K562 (cell line): Measurements from ENCODE around the gene CRY2. TPM values are rescaled to one million over a fixed set of nuclear protein-coding genes. Genes with fewer than 3 reads are reported as not detected.

Experiments
- E2F8 ChIP-seq: fragments of 450-650 bp; IDR thresholded peaks from 2 replicates; pipeline ENCODE4 v1.7.1; 2018; ENCODE audit warnings: mild to moderate bottlenecking, low read depth; ENCODE audit not compliant: partially characterized antibody
- GTF2A2 ChIP-seq: IDR thresholded peaks from 2 replicates; pipeline ENCODE4 v1.6.1; 2016; ENCODE audit warnings: mild to moderate bottlenecking, missing genetic modification characterization, missing compliant biosample characterization
- JUND ChIP-seq, 2 experiments: IDR thresholded peaks; 2 replicates in 1 of 2; 3 replicates in 1 of 2; pipeline ENCODE4 v1.6.1; 2011; ENCODE audit warnings: borderline replicate concordance in 2 of 2, low read depth in 2 of 2, low read length in 2 of 2, improper control_type of control experiment in 1 of 2, missing biosample characterization in 1 of 2, missing genetic modification characterization in 1 of 2, missing genetic modification reagents in 1 of 2
- MTF1 ChIP-seq: fragments of 250-450 bp; sonication (Bioruptor Pico); IDR thresholded peaks from 2 replicates; pipeline ENCODE4 v1.9.0; 2021; ENCODE audit warnings: moderate library complexity, mild to moderate bottlenecking, inconsistent platforms, borderline replicate concordance
- NFATC3 ChIP-seq: fragments of 450-650 bp; IDR thresholded peaks from 2 replicates; pipeline ENCODE4 v1.6.1; 2017; ENCODE audit warnings: mild to moderate bottlenecking
- PCBP1 ChIP-seq: fragments of 200-400 bp; formaldehyde crosslinking; IDR thresholded peaks from 2 replicates; pipeline ENCODE4 v1.6.1; 2018; ENCODE audit warnings: mild to moderate bottlenecking, low read depth, low read length; ENCODE audit not compliant: poor library complexity, severe bottlenecking
- PURB ChIP-seq: sonication (generic); formaldehyde crosslinking; IDR thresholded peaks from 2 replicates; pipeline ENCODE4 v1.9.0; 2021; ENCODE audit warnings: low read depth, mild to moderate bottlenecking, missing genetic modification reagents
- SRSF7 ChIP-seq: fragments of 200-400 bp; formaldehyde crosslinking; optimal IDR thresholded peaks from 2 replicates; pipeline ENCODE3; 2017; ENCODE audit warnings: mild to moderate bottlenecking, low read depth, low read length
- TRIM24 ChIP-seq, 2 experiments: fragments of 450-650 bp; IDR thresholded peaks; 2 replicates each; pipeline ENCODE4 v1.6.1; 2016
- ZNF146 ChIP-seq: IDR thresholded peaks from one replicate; pipeline ENCODE4 v1.6.1; 2018; ENCODE audit warnings: missing compliant biosample characterization; ENCODE audit not compliant: unreplicated experiment
- ZNF3 ChIP-seq: fragments of 250-450 bp; sonication (Bioruptor Pico); IDR thresholded peaks from 2 replicates; pipeline ENCODE4 v1.5.0; 2021; ENCODE audit warnings: mild to moderate bottlenecking, moderate library complexity
- ZNF644 ChIP-seq: fragments of 200-800 bp; sonication (Bioruptor generic); IDR thresholded peaks from 2 replicates; pipeline ENCODE4 v1.6.1; 2016; ENCODE audit warnings: low read depth, missing genetic modification characterization, missing compliant biosample characterization
- ZNF740 ChIP-seq, 3 experiments: fragments of 200-800 bp in 1 of 3; sonication (Bioruptor generic) in 1 of 3; sonication (generic) in 1 of 3; formaldehyde crosslinking in 1 of 3; IDR thresholded peaks; 2 replicates each; pipeline versions ENCODE4 v1.6.1 to v1.8.0; 2016 to 2022; ENCODE audit warnings: mild to moderate bottlenecking in 2 of 3, missing compliant biosample characterization in 2 of 3, missing genetic modification characterization in 2 of 3, missing genetic modification reagents in 1 of 3
- ZSCAN29 ChIP-seq: fragments of 450-650 bp; IDR thresholded peaks from 2 replicates; pipeline ENCODE4 v1.6.1; 2017
- polyA plus RNA-seq, 8 experiments: library from polyadenylated mRNA; depleted of rRNA in 4 of 8; stranded (reverse) in 5 of 8; unstranded in 3 of 8; fragments of >200 nt; fragmentation: Nextera tagmentation in 2 of 8; fragmentation: Illumina TruSeq in 1 of 8; extraction: Ambion mirVana in 2 of 8; extraction: Trizol in 1 of 8; gene quantifications; 2 replicates each; pipeline versions ENCODE4 v1.2.1 to v1.2.3, GENCODE V29; 2011 to 2014; ENCODE audit warnings: inconsistent platforms in 1 of 8, missing spikeins in 1 of 8
- total RNA-seq, 7 experiments: library from RNA; depleted of rRNA in 6 of 7; stranded (reverse); fragments of >200 nt in 6 of 7; fragmentation: Illumina TruSeq in 2 of 7; extraction: Trizol in 2 of 7; gene quantifications; 2 replicates each; pipeline versions ENCODE4 v1.2.1 to v1.2.3, GENCODE V29; 2011 to 2021; ENCODE audit warnings: low replicate concordance in 1 of 7
- TF ChIP-seq, protein P1 (sequence below): fragments of 150-350 bp; IDR thresholded peaks from 2 replicates; pipeline ENCODE4 v1.6.1; 2014; ENCODE audit warnings: low read depth, mild to moderate bottlenecking, low read length, borderline replicate concordance

CRY2 gene
- total and polyA plus RNA-seq, 9 of the 15 experiments (the other 6 are each of a cell fraction or from before 2014, with no cell fraction given), result 2.3 to 23.9 (median 14.8) TPM

DNA sequence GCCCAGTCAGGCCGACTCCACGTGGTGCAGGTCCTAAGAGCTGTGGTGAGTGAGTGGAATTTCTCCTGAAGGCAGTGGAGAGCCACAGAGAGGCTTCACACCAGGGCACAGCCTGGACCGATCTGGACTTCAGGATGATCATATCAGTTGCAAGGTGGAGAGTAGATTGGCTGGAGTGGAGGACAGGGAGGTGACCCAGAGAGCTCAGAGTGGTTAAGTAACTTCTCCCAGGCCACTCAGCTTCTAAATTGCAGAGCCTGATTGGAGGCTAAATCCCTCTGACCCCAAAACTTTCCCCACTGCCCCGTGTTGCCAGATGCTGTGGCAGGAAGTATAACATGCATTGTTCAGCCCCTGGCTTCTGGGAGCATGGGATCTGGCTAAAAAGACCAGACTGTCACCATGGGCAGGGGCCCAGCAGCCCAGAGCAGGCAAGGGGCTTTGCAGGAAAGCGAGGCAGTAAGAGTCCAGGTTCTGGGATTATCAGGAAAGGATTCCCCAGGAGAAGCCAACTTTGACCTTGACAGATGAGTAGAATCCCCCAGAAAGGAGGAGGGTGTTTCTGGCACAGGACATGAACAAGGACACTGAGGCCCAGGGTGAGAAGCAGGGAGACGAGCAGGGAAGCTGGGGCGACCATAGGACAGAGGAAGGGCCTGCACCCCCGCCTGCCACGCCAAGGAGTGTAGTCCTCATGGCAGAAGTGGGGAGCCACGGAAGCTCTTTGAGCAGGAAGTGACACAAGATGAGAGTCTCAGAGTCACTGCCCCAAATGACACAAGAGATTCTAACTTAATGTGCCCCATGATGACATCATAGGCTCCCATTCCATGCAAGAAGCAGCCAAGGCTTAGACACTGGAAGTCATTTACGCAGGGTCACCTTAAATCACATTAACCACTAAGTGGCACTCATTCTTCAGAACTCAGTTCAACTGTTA lies 37.5 kb upstream of the CRY2 start (continued):
- 0 out of 2 replicates have a peak, but pooled peaks have one; percentile 25 for TF ChIP-seq ZNF740 (CRISPR knock-in tag; IDR thresholded peaks at IDR 0.05)
- no peak for TF ChIP-seq ZNF740 (tag; IDR thresholded peaks at IDR 0.05)
- no peak for TF ChIP-seq NFATC3
- TF ChIP-seq GTF2A2 (tag), result no peak
- no peak for TF ChIP-seq ZNF644
- TF ChIP-seq TRIM24 (IDR thresholded peaks at IDR 0.05), result no peak
- no peak for TF ChIP-seq ZSCAN29
- TF ChIP-seq ZNF3, result no peak
- no peak for TF ChIP-seq ZNF146 (CRISPR knock-in tag)
- TF ChIP-seq, protein P1, sequence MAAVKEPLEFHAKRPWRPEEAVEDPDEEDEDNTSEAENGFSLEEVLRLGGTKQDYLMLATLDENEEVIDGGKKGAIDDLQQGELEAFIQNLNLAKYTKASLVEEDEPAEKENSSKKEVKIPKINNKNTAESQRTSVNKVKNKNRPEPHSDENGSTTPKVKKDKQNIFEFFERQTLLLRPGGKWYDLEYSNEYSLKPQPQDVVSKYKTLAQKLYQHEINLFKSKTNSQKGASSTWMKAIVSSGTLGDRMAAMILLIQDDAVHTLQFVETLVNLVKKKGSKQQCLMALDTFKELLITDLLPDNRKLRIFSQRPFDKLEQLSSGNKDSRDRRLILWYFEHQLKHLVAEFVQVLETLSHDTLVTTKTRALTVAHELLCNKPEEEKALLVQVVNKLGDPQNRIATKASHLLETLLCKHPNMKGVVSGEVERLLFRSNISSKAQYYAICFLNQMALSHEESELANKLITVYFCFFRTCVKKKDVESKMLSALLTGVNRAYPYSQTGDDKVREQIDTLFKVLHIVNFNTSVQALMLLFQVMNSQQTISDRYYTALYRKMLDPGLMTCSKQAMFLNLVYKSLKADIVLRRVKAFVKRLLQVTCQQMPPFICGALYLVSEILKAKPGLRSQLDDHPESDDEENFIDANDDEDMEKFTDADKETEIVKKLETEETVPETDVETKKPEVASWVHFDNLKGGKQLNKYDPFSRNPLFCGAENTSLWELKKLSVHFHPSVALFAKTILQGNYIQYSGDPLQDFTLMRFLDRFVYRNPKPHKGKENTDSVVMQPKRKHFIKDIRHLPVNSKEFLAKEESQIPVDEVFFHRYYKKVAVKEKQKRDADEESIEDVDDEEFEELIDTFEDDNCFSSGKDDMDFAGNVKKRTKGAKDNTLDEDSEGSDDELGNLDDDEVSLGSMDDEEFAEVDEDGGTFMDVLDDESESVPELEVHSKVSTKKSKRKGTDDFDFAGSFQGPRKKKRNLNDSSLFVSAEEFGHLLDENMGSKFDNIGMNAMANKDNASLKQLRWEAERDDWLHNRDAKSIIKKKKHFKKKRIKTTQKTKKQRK, result no peak
- TF ChIP-seq JUND (IDR thresholded peaks at IDR 0.05; ENCODE audit: borderline replicate concordance, low read depth, low read length), result 0 out of 2 replicates have a peak, but pooled peaks have one; percentile 13
- TF ChIP-seq JUND (tag; IDR thresholded peaks at IDR 0.05; ENCODE audit: borderline replicate concordance, low read depth, low read length), result no peak
- no peak for TF ChIP-seq PURB
- no peak for TF ChIP-seq PCBP1
- TF ChIP-seq SRSF7, result no peak
- no peak for TF ChIP-seq E2F8
- no peak for TF ChIP-seq MTF1 (CRISPR knock-in tag)
